MG63 (cell line): ENCODE measurements around the gene ALG1. TPM values are rescaled to one million over a fixed set of nuclear protein-coding genes. Genes with fewer than 3 reads are reported as not detected.
A peak's percentile ranks its signal among the peaks of the same experiment; 100 is the strongest.
"Not testable (repeated sequence)": the region's sequence is repeated elsewhere in the genome, so short reads cannot be mapped to it uniquely, and the experiment has no call there.

Experiments used
- DNase-seq: peaks from one replicate; pipeline ENCODE4 v3.0.0-alpha.2; 2020
- H3K27me3 ChIP-seq: fragments of 250-450 bp; sonication (Bioruptor Pico); 2 replicates; pipeline ENCODE4 v1.5.1; 2020; ENCODE audit warnings: mild to moderate bottlenecking, moderate library complexity
- H3K36me3 ChIP-seq: fragments of 250-450 bp; sonication (Bioruptor Pico); 2 replicates; pipeline ENCODE4 v1.5.1; 2020; ENCODE audit warnings: mild to moderate bottlenecking, moderate library complexity
- H3K4me3 ChIP-seq: fragments of 250-450 bp; sonication (Bioruptor Pico); 2 replicates; pipeline ENCODE4 v1.5.1; 2020; ENCODE audit warnings: mild to moderate bottlenecking, moderate library complexity
- H3K9me3 ChIP-seq: fragments of 250-450 bp; sonication (Bioruptor Pico); 2 replicates; pipeline ENCODE4 v1.5.1; 2020; ENCODE audit warnings: mild to moderate bottlenecking, moderate library complexity
- total RNA-seq: library from RNA; depleted of rRNA; stranded (reverse); fragments of >200 nt; shearing (Covaris generic); gene quantifications from 2 replicates; pipeline ENCODE4 v1.2.3, GENCODE V29; 2014; ENCODE audit warnings: low replicate concordance

Gene ALG1
- total RNA-seq, 1 experiment from 2014 or later, result 53.2 TPM

DNA sequence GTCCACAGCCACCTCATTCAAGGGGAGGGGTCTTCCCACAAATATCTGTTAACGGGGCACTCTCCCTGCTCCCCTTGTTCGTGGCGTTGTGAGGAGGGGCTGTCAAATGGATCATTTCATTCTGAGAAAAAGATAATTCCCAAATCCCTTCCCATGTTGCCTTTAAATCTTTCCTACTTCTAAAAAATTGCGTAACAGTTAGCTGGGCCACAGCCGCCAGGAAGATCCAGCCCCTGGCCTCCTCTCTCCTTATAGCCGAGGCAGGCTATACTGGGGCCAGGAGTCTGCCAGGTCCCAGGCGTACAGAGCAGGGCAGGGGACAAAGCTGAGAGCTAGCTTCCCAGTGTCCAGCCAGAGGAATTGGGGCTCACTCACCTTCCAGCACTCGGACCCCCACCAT is 6.3 kb upstream of the ALG1 start:
- Histone ChIP-seq H3K9me3 (no peaks in the 10 kb centered on the region), H3K27me3 (peaks cover 59% of the 10 kb centered on the region), H3K4me3 (no peak overlapping the region), H3K36me3 (no peaks in the 10 kb centered on the region)
- DNase-seq, result no peak

DNA sequence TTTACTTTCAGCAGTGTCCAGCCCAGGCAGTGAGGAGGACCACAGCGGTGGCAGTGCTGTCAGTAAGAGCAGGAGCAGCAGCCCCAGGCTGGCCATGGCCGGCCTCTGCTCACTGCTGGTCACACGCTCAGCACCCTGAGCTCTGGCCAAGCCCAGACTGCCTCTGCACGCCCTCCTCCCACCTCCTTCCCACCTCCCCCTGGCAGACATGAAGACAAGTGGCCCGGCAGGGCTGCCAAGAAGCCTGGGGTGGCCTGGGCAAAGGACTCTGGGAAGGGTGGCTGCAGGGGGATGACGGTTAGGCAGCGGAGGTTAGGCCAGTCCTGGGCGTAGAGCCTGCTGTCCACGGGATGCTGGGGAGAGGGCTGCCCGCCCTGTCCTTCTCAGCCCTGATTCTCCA is 5.8 kb upstream of the ALG1 start, which contains the start of gene C16orf89:
C16orf89 (minus strand) TSS at position 144 of the 400 bp plus-strand sequence; CDS start at position 96, 48 bp downstream.
- Histone ChIP-seq H3K27me3 (peaks cover 59% of the 10 kb centered on the region), H3K4me3 (no peak within 1 kb of the TSS), H3K9me3 (no peaks in the 10 kb centered on the region), H3K36me3 (no peaks in the 10 kb centered on the region)
- no peak for DNase-seq

DNA sequence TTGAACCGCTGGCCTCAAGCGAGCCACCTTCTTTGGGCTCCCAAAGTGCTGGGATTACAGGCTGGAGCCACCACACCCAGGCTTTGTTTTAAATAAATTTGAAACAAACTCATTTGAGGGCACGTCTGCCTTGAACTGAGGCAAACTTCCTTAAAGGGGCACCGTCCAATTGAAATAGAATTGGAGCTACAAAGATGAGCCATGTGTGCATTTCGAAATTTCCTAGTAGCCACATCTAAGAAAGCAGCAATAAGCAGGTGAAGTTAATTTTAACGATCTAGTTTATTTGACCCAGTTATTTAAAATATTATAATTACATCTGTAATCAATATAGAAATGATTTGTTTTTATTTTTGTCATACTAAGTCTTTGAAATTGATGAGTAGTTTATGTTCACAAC is 5.1 kb upstream of the ALG1 start:
- no peaks in the 10 kb centered on the region for H3K9me3 ChIP-seq
- DNase-seq, result no peak
- H3K4me3 ChIP-seq, result no peak overlapping the region
- H3K36me3 ChIP-seq, result no peaks in the 10 kb centered on the region
- H3K27me3 ChIP-seq, result peaks cover 58% of the 10 kb centered on the region

DNA sequence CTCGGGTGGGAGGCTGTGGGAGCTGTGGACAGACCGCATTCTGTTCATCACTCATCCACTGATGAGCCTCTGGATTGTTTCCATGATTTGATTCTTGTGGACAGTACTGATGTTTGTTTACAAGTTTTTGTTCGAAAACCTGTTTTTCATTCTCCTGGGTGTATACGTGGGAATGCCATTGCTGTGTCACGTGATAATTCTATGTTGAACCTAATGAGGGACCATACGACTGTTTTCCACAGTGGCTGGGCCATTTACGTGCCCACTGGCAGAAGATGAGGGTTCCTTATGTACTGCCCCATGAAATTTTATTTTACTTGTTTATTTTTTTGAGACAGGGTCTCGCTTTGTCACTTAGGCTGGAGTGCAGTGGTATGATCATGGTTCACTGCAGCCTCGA is 2.6 kb upstream of the ALG1 start:
- DNase-seq, result no peak
- H3K27me3 ChIP-seq, result peaks cover 38% of the 10 kb centered on the region
- no peaks in the 10 kb centered on the region for H3K9me3 ChIP-seq
- no peak overlapping the region for H3K4me3 ChIP-seq
- peaks cover 10% of the 10 kb centered on the region for H3K36me3 ChIP-seq

DNA sequence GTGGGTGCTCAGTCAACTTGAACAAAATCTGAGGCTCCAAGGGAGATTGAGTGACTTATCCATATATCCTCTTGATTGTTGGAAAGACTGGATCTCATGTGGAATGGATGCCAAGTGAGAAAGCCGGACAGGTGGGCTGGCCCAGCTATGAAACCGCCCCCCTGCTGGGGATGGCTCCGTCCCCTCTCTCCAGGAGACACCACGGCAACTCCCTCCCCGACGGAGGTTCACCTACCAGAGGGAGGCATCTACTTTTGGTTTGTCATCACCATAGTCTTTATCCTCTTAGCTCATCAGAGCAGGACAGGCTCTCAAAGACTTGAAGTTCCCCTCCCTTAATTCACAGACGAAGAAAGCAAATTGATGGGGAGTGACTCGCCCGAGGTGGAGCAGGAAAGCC is 1.8 kb upstream of the ALG1 start:
- Histone ChIP-seq H3K36me3 (peaks cover 16% of the 10 kb centered on the region), H3K4me3 (no peak overlapping the region), H3K27me3 (peaks cover 31% of the 10 kb centered on the region), H3K9me3 (no peaks in the 10 kb centered on the region)
- no peak for DNase-seq

DNA sequence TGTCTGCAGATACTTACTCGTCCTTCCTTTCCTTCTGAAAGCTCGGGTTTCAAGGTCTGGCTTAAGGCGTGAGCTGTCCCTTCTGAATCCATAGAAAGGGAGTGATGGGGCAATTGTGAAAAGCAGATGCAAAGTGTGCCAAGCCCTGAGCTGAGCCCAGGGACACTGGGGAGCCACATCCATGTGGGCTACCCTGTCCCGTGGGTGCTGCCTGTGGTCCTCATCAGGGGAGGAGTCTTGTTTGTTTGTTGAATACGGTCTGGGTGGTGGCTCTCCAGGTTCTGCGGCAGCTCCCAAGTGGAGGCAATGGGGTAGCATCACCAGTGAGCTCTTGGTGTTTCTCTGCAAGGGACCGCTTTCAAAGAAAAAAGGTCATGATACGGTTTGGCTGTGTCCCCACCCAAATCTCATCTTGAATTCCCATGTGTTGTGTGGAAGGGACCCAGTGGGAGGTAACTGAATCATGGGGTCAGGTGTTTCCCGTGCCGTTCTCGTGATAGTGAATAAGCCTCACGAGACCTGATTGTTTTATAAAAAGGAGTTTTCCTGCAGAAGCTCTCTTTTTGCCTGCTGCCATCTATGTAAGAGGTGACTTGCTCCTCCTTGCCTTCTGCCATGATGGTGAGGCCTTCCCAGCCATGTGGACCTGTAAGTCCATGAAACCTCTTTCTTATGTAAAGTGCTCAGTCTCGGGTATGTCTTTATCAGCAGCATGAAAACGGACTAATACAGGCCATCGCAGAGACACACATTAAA is 1.0 kb upstream of the ALG1 start:
- Histone ChIP-seq H3K9me3 (no peaks in the 10 kb centered on the region), H3K4me3 (no peak overlapping the region; the same call in 1 of the 2 replicates), H3K36me3 (peaks cover 23% of the 10 kb centered on the region), H3K27me3 (peaks cover 24% of the 10 kb centered on the region)
- no peak for DNase-seq

DNA sequence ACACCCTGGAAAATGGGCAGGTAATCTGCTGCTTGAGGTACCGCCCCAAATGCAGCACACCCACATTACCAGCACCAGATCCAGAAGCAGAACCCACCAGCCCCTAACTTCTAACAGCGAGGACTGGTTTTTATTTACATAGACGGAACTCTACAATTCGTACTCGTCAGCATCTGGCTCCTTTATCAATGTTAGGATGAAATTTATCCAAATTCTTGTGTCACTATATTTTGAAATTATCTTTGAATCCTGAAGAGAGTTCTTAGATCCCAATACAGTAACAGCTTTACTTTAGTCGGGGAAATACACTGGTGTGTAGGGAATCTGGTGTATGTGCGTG is 332 bp upstream of the ALG1 start:
- Histone ChIP-seq H3K4me3 (peak overlapping the region; percentile 85), H3K9me3 (no peaks in the 10 kb centered on the region)

DNA sequence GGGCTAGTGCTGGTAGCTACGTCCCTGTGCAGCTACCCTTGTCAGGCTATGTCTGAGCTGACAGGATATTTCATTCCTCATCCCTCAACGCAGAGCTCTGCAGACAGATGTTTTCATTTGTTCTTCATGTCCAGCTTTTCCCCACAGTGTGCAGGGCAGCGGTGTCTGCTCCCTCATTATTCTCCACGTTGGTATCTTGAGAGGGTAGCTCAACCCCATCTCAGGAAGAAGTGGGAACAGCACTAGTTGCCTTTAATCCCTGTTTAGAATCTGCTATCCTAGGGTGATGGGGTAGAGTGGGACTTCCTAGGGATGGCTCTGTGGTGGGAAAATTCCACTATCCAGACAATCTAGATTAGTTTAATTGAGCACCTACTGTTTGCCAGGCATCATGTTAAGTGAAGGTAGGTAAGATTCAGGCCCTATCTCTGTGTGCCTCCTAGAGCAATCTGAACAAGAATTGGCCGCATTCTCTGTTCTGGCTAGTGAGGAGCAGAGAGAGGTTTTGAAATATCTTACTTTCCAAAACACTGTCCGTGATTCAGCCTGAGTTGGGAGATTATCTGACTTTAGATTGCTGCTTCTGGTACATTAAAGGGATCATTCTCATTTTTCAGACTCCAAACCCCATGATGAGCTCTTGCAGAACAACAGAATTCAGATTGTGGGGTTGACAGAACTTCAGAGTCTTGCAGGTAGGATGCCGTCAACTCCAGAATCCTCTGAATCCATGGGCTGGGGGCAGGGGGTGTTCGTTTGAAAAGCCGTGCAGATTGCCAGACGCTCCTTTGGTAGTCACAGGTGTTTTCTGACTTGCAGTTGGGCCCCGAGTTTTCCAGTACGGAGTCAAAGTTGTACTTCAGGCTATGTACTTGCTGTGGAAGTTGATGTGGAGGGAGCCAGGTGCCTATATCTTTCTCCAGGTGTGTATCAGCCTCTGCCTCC is 963 bp downstream of the ALG1 start:
- DNase-seq, result no peak
- H3K36me3 ChIP-seq, result peaks cover 41% of the 10 kb centered on the region
- H3K9me3 ChIP-seq, result no peaks in the 10 kb centered on the region
- H3K27me3 ChIP-seq, result peaks cover 4% of the 10 kb centered on the region
- peak overlapping the region; percentile 85 for H3K4me3 ChIP-seq

More for the DNA sequence above, 332 bp upstream of the ALG1 start:
- Histone ChIP-seq H3K27me3 (peaks cover 17% of the 10 kb centered on the region), H3K36me3 (peaks cover 30% of the 10 kb centered on the region)
- DNase-seq, result no peak

DNA sequence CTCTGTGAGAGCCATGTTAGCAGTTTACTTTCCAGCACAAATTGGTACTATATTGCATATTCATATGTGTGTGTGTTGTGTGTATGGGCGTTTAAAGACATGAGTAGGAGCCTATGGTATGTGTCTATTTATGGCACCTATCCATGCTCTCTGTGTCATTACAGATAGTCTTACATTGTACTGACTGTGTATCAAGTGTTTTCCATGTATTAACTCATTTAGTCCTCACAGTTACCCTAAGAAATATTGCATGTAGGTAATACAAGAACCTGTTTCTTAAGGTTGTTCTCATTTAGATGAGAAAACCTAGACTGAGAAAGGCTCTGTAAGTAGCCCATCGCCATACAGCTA is 1.6 kb downstream of the ALG1 start:
- no peak for DNase-seq
- no peak overlapping the region for H3K4me3 ChIP-seq
- no peaks in the 10 kb centered on the region for H3K9me3 ChIP-seq
- H3K36me3 ChIP-seq, result peaks cover 45% of the 10 kb centered on the region
- no peaks in the 10 kb centered on the region for H3K27me3 ChIP-seq

DNA sequence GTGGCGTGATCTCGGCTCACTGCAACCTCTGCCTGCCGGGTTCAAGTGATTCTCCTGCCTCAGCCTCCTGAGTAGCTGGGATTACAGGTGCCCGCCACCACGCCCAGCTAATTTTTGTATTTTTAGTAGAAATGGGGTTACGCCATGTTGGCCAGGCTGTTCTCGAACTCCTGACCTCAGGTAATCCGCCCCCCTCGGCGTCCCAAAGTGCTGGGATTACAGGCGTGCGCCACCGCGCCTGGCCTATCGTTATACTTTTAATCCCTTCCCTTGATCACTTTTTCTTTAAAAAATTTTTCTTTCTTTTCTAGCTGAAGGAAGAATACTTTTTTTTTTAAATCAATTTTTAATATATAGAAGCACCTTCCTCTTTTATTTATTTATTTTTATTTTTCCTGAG is 2.1 kb downstream of the ALG1 start:
- not testable (repeated sequence) for H3K9me3 ChIP-seq, H3K4me3 ChIP-seq, DNase-seq, H3K27me3 ChIP-seq
- peaks cover 45% of the 10 kb centered on the region for H3K36me3 ChIP-seq

DNA sequence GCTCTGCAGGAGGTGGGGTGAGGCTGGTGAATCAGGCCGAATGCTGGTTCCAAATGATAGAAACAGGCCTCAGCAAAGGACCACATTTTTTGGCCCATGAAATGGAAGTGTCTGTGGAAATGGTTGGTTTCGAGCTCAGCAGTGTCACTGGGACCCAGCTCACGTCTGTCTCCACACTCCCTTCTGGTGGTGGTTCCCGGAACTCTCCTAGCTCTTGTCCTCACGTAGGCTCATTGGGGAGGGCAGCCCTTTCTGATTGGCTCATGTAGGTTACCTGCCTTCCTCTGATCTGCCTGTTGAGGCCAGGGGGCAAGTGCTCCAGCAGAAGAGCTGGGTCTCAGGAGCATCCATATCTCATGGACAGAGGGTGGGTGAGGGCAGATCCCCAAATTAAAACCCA is 4.0 kb downstream of the ALG1 start:
- H3K36me3 ChIP-seq, result peaks cover 45% of the 10 kb centered on the region
- no peaks in the 10 kb centered on the region for H3K9me3 ChIP-seq
- DNase-seq, result no peak
- H3K27me3 ChIP-seq, result no peaks in the 10 kb centered on the region
- no peak overlapping the region for H3K4me3 ChIP-seq

DNA sequence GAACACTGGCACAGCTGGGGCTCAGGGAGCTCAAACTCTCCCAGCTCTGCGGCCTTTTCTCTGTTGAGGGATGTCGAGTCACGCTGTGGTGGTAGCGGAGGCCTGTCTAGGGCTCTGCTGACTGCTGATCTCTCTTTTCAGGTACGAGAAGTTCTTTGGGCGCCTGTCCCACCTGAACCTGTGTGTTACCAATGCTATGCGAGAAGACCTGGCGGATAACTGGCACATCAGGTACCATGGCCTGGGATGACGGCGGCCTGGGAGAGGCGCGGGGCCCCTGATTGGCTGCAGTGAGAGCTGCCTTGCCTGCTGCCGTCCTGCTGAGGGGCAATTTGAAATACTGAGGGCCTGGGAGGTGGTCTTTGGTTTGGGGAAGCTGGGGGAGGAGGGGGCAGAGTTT is 5.7 kb downstream of the ALG1 start:
- no peak for DNase-seq
- Histone ChIP-seq H3K27me3 (no peaks in the 10 kb centered on the region), H3K9me3 (no peaks in the 10 kb centered on the region), H3K36me3 (peaks cover 45% of the 10 kb centered on the region), H3K4me3 (no peak overlapping the region)

DNA sequence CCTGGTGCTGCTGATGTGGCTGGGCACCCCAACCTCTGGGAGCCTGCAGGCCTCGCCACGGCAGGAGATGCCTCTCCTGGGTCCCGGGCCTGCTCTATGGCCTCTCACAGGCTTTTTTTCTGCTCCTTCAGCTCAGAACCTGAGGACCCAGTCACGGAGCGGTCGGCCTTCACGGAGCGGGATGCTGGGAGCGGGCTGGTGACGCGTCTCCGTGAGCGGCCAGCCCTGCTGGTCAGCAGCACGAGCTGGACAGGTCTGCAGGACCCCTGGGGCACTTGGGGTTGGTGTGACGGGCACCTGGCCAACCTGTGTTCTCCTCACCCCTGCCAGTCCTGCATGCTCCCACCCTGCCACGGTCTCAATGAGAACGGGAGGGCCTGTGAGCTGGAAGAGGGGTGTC is 7.0 kb downstream of the ALG1 start:
- H3K27me3 ChIP-seq, result no peaks in the 10 kb centered on the region
- H3K36me3 ChIP-seq, result peaks cover 46% of the 10 kb centered on the region
- no peak overlapping the region for H3K4me3 ChIP-seq
- DNase-seq, result no peak
- H3K9me3 ChIP-seq, result no peaks in the 10 kb centered on the region

DNA sequence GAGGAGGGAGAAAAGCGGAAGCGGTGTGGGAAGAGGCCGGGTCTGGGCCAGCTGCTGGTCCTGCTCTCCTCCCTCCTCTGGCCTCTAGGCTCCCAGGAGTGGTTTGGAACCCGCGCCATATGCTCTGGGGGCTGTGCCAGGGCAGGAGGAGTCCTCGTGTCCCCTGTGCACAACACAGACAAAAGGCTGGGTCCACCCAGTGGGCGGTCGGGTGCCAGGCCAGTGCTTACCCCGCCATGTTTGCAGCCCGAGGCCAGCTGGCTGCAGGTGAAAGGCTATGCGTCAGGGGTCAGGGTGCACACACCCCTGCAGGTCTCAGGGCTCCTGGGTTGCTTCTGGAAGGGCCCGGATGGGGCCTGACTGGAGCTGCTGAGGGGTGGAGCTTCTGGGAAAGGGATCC is 8.8 kb downstream of the ALG1 start:
- H3K9me3 ChIP-seq, H3K4me3 ChIP-seq, H3K27me3 ChIP-seq: not testable (repeated sequence)
- H3K36me3 ChIP-seq, result peaks cover 45% of the 10 kb centered on the region
- peak; percentile 14 for DNase-seq

DNA sequence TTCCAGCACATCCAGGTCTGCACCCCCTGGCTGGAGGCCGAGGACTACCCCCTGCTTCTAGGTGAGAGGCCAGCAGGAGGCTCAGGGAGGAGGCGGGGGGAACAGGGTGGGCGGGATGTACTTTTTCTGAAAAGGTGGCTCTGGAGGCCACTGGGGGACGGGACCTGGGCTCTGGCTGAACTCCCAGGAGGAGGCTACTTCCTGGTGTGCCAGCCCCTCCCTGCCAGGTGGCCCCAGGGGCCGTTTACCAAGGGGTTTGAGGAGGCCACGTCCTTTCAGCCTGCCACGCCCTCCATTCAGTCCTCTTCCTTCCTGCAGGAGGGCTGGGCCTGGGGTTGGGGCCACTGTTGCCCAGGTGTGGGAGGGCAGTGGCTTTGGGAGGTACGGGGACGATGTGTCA is 9.4 kb downstream of the ALG1 start:
- H3K27me3 ChIP-seq, H3K4me3 ChIP-seq, H3K9me3 ChIP-seq, DNase-seq: not testable (repeated sequence)
- H3K36me3 ChIP-seq, result peaks cover 40% of the 10 kb centered on the region

DNA sequence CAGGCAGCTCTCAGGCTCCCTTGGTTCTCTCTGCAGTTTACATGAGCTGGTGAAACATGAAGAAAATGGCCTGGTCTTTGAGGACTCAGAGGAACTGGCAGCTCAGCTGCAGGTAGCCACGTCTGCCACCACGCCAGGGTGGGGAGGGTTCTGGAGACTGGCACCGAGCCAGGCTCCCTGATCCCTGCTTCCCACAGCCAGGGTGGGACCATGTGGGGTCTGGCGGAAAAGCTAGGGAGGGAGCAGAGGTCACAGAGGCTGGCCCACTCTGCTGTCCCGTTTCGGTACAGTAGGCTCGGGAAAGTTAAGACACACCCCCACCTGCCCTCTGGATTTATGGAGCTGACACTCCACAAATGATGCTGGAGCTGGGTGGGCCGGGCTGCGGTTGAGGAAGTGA is 12.0 kb downstream of the ALG1 start:
- H3K27me3 ChIP-seq, H3K9me3 ChIP-seq, DNase-seq, H3K4me3 ChIP-seq: not testable (repeated sequence)
- peaks cover 22% of the 10 kb centered on the region for H3K36me3 ChIP-seq

DNA sequence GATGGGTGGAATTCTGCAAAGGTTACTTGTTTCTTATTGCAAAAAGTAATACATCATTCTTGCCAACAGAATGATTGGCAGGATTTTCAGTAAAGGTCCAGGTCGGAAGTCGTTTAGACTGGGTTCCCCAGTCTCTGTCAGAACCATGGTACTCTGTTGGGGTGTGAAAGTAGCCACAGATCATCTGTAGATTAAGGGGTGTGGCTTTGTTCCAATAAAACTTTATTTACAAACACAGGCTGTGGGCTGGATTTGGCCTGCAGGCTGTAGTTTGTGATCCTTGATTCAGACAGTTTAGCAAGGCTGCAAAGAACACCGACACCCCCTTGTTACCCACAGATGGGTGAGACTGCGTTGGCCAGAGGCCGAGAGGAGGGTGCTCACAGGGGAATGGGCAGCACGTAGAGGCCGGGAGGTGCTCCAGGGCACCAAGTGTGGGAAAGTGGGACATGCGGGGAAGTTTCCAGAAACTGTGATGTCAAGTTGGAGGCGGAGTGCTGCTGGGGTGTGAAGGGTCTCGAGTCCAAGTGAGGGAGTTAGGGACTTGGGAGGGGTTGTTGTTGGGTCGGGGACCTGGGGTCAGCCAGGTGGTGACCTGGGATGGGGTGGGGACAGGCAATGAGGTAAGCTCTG is 12.6 kb downstream of the ALG1 start:
- H3K4me3 ChIP-seq, DNase-seq, H3K9me3 ChIP-seq, H3K27me3 ChIP-seq: not testable (repeated sequence)
- H3K36me3 ChIP-seq, result peaks cover 22% of the 10 kb centered on the region
